DND-41 (cell line): ENCODE results near the gene RBM47.
"Not testable (repeated sequence)": the region's sequence is repeated elsewhere in the genome, so short reads cannot be mapped to it uniquely, and the experiment has no call there.

ENCODE experiments used
- ATAC-seq: fragments of 200-7000 bp; cut with Tn5 transposase; 3 replicates; pipeline ENCODE4 v1.9.1; 2021; ENCODE audit warnings: low read depth; ENCODE audit not compliant: insufficient read depth
- DNase-seq: peaks from one replicate; pipeline ENCODE4 v3.0.0-alpha.2; 2020
- H2AFZ ChIP-seq: 2 replicates; pipeline ENCODE4 v1.6.0; 2012; ENCODE audit warnings: low read depth, low read length
- H3K27ac ChIP-seq: 2 replicates; pipeline ENCODE4 v1.5.1; 2012; ENCODE audit warnings: low read length, inconsistent platforms
- H3K27me3 ChIP-seq: fragments of 200-600 bp; sonication (generic); 2 replicates; pipeline ENCODE4 v1.6.0; 2012; ENCODE audit warnings: low read length, mild to moderate bottlenecking, inconsistent platforms; ENCODE audit not compliant: insufficient read depth, poor library complexity
- H3K36me3 ChIP-seq: 2 replicates; pipeline ENCODE4 v1.5.1; 2012; ENCODE audit warnings: low read length, inconsistent platforms; ENCODE audit not compliant: insufficient read depth
- H3K4me1 ChIP-seq: 2 replicates; pipeline ENCODE4 v1.5.1; 2012; ENCODE audit warnings: mild to moderate bottlenecking, low read length; ENCODE audit not compliant: insufficient read depth
- H3K4me2 ChIP-seq: 2 replicates; pipeline ENCODE4 v1.6.0; 2012; ENCODE audit warnings: mild to moderate bottlenecking, moderate library complexity, low read length, inconsistent platforms; ENCODE audit not compliant: insufficient read depth
- H3K4me3 ChIP-seq, 2 experiments: fragments of 200-600 bp in 1 of 2; shearing (Covaris generic) in 1 of 2; 2 replicates each; pipeline ENCODE4 v1.5.1; 2012 to 2016; ENCODE audit warnings: inconsistent platforms in 2 of 2, low read length in 2 of 2, mild to moderate bottlenecking in 2 of 2, low read depth in 1 of 2, moderate library complexity in 1 of 2
- H3K79me2 ChIP-seq: 2 replicates; pipeline ENCODE4 v1.6.0; 2012; ENCODE audit warnings: low read length, inconsistent platforms; ENCODE audit not compliant: insufficient read depth
- H3K9ac ChIP-seq: 2 replicates; pipeline ENCODE4 v1.6.0; 2012; ENCODE audit warnings: low read depth, mild to moderate bottlenecking, inconsistent platforms, low read length, moderate library complexity
- H3K9me3 ChIP-seq: 2 replicates; pipeline ENCODE4 v1.5.1; 2012; ENCODE audit warnings: low read length, moderate library complexity, mild to moderate bottlenecking, inconsistent platforms; ENCODE audit not compliant: insufficient read depth, severe bottlenecking
- H4K20me1 ChIP-seq: 2 replicates; pipeline ENCODE4 v1.6.0; 2012; ENCODE audit warnings: low read length; ENCODE audit not compliant: insufficient read depth
- EZH2 ChIP-seq: IDR thresholded peaks from 3 replicates; pipeline ENCODE4 v1.6.1; 2012; ENCODE audit warnings: borderline replicate concordance, low read depth, mild to moderate bottlenecking, moderate library complexity, low read length, inconsistent platforms; ENCODE audit not compliant: severe bottlenecking
- TF ChIP-seq, protein P1 (sequence below): IDR thresholded peaks from 2 replicates; pipeline ENCODE4 v1.5.1; 2012; ENCODE audit warnings: borderline replicate concordance, low read length, moderate library complexity, mild to moderate bottlenecking; ENCODE audit not compliant: poor library complexity, severe bottlenecking; ENCODE audit errors: extremely low read depth

RBM47 gene

GRCh38 chr4:40563401-40563800 lies 66.3 kb downstream of the RBM47 start:
- Histone ChIP-seq H3K4me3 (no peak overlapping the region), H3K27me3 (peaks cover 3% of the 10 kb centered on the region), H3K79me2 (no peaks in the 10 kb centered on the region), H3K9ac (no peak overlapping the region), H2AFZ (no peak overlapping the region), H3K9me3 (no peaks in the 10 kb centered on the region), H4K20me1 (no peaks in the 10 kb centered on the region), H3K36me3 (no peaks in the 10 kb centered on the region), H3K27ac (no peak overlapping the region), H3K4me2 (no peak overlapping the region), H3K4me1 (no peaks in the 10 kb centered on the region)
- DNase-seq (no peak), ATAC-seq (no peak)
- TF ChIP-seq EZH2, result no peak
- TF ChIP-seq, protein P1, sequence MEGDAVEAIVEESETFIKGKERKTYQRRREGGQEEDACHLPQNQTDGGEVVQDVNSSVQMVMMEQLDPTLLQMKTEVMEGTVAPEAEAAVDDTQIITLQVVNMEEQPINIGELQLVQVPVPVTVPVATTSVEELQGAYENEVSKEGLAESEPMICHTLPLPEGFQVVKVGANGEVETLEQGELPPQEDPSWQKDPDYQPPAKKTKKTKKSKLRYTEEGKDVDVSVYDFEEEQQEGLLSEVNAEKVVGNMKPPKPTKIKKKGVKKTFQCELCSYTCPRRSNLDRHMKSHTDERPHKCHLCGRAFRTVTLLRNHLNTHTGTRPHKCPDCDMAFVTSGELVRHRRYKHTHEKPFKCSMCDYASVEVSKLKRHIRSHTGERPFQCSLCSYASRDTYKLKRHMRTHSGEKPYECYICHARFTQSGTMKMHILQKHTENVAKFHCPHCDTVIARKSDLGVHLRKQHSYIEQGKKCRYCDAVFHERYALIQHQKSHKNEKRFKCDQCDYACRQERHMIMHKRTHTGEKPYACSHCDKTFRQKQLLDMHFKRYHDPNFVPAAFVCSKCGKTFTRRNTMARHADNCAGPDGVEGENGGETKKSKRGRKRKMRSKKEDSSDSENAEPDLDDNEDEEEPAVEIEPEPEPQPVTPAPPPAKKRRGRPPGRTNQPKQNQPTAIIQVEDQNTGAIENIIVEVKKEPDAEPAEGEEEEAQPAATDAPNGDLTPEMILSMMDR, result no peak

DNA sequence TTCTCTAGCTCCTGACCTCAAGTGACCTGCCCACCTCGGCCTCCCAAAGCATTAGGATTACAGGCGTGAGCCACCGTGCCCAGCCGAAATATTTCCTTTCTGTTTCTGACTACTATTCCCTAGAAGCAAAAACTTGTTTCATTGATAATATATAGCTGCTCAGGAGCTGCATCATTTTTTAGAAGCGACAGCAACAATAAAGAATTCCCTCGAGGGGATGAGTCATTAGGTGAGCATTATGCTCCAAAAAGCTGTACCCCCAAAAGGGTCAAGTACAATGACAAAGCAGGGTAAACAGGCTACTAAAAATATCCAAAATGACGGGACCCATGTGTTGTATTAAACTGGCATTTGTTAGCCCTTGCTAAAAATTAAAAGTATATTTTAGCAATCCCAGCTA lies 67.0 kb downstream of the RBM47 start:
- H4K20me1 ChIP-seq, result no peaks in the 10 kb centered on the region
- no peak overlapping the region for H3K9ac ChIP-seq
- no peaks in the 10 kb centered on the region for H3K9me3 ChIP-seq
- H3K27me3 ChIP-seq, result peaks cover 3% of the 10 kb centered on the region
- no peaks in the 10 kb centered on the region for H3K79me2 ChIP-seq
- H3K27ac ChIP-seq, result no peak overlapping the region
- H3K4me2 ChIP-seq, result no peak overlapping the region
- ATAC-seq (no peak), DNase-seq (no peak)
- H3K4me3 ChIP-seq, result no peak overlapping the region
- no peak overlapping the region for H2AFZ ChIP-seq
- TF ChIP-seq EZH2, result no peak
- TF ChIP-seq, protein P1, result no peak
- H3K36me3 ChIP-seq, result no peaks in the 10 kb centered on the region
- H3K4me1 ChIP-seq, result no peaks in the 10 kb centered on the region

DNA sequence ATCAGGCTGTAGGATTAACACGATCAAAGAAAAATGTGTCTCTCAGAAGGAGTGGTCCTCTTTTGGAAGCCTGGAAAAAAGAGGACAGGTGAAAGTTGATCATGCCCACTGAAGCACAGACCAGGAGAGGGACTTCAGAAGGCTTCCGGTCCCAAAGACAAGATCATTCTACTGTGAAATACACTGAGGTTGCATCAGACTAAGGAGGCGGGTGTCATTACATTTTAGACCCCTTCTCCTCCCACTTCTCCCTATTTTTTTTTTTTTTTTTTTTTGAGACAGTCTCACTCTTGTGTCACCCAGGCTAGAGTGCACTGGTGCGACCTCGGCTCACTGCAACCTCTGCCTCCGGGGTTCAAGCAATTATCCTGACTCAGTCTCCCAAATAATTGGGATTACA lies 67.5 kb downstream of the RBM47 start:
- no peaks in the 10 kb centered on the region for H4K20me1 ChIP-seq

DNA sequence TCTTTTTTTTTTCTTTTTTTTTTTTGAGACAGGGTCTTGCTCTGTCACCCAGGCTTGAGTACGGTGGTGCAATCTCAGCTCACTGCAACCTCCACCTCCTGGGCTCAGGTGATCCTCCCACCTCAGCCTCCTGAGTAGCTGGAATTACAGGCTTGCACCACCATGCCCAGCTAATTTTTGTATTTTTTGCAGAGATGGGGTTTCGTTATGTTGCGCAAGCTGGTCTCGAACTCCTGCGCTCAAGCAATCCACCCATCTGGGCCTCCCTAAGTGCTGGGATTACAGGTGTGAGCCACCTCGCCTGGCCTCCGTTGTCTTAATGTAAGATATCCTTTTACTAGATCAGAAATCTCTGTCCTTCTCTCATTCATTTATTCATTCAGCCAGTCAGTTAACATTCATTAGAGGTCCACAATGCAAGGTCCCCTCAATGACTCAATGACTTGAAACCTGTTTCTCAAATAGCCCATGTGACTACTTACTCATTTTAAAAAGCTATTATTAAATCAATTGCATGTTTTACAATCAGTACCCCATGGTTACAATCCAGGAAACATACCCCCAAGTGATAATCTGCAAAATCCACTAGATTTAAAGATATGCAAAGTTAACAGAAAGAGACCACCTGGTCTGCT lies 68.0 kb downstream of the RBM47 start:
- not testable (repeated sequence) for H3K27me3 ChIP-seq, H3K9me3 ChIP-seq, ATAC-seq, H2AFZ ChIP-seq, H3K36me3 ChIP-seq, H3K9ac ChIP-seq, H3K4me2 ChIP-seq, H3K4me3 ChIP-seq, H3K27ac ChIP-seq, H3K79me2 ChIP-seq, H3K4me1 ChIP-seq, H4K20me1 ChIP-seq, DNase-seq

More for the DNA sequence above, 67.5 kb downstream of the RBM47 start:
- DNase-seq, result no peak
- Histone ChIP-seq H3K27me3 (peaks cover 3% of the 10 kb centered on the region), H2AFZ (no peak overlapping the region), H3K4me2 (no peak overlapping the region), H3K27ac (no peak overlapping the region), H3K4me3 (no peak overlapping the region), H3K9me3 (no peaks in the 10 kb centered on the region), H3K9ac (no peak overlapping the region), H3K4me1 (no peaks in the 10 kb centered on the region), H3K36me3 (no peaks in the 10 kb centered on the region), H3K79me2 (no peaks in the 10 kb centered on the region)
- no peak for ATAC-seq
- TF ChIP-seq, protein P1, result no peak
- TF ChIP-seq EZH2, result no peak
